Endothelial cell of umbilical vein (primary cell): Measurements from ENCODE around the gene ANKS1B.

Experiments used
- EZH2 ChIP-seq: IDR thresholded peaks from 2 replicates; pipeline ENCODE4 v1.6.1; 2012; ENCODE audit warnings: borderline replicate concordance, low read depth, mild to moderate bottlenecking, moderate library complexity, low read length, inconsistent platforms; ENCODE audit not compliant: severe bottlenecking
- JUN ChIP-seq: IDR thresholded peaks from 2 replicates; pipeline ENCODE4 v1.6.1; 2011; ENCODE audit warnings: borderline replicate concordance, low read depth; ENCODE audit not compliant: insufficient read length, insufficient read depth
- MYC ChIP-seq: IDR thresholded peaks from one replicate; pipeline ENCODE4 v1.6.1; 2011; ENCODE audit warnings: mild to moderate bottlenecking, low read depth, low read length
- POLR2A ChIP-seq: IDR thresholded peaks from 2 replicates; pipeline ENCODE4 v1.6.1; 2012; ENCODE audit warnings: low read depth, mild to moderate bottlenecking, control low read depth, low read length
- POLR2AphosphoS5 ChIP-seq: IDR thresholded peaks from 2 replicates; pipeline ENCODE4 v1.6.1; 2012; ENCODE audit warnings: low read depth, mild to moderate bottlenecking, control low read depth, low read length, moderate library complexity; ENCODE audit not compliant: insufficient read depth
- TF ChIP-seq, protein P1 (sequence below), 2 donors: IDR thresholded peaks; 1 replicate in 1 of 2; 2 replicates in 1 of 2; pipeline ENCODE4 v1.5.1; 2011; ENCODE audit warnings: low read length in 2 of 2, mild to moderate bottlenecking in 2 of 2, moderate library complexity in 2 of 2, control low read depth in 1 of 2, inconsistent platforms in 1 of 2, low read depth in 1 of 2; ENCODE audit not compliant: insufficient read depth in 1 of 2; ENCODE audit errors: extremely low read depth in 1 of 2

- TF ChIP-seq, protein P1, sequence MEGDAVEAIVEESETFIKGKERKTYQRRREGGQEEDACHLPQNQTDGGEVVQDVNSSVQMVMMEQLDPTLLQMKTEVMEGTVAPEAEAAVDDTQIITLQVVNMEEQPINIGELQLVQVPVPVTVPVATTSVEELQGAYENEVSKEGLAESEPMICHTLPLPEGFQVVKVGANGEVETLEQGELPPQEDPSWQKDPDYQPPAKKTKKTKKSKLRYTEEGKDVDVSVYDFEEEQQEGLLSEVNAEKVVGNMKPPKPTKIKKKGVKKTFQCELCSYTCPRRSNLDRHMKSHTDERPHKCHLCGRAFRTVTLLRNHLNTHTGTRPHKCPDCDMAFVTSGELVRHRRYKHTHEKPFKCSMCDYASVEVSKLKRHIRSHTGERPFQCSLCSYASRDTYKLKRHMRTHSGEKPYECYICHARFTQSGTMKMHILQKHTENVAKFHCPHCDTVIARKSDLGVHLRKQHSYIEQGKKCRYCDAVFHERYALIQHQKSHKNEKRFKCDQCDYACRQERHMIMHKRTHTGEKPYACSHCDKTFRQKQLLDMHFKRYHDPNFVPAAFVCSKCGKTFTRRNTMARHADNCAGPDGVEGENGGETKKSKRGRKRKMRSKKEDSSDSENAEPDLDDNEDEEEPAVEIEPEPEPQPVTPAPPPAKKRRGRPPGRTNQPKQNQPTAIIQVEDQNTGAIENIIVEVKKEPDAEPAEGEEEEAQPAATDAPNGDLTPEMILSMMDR (IDR thresholded peaks at IDR 0.05; ENCODE audit: extremely low read depth in 1 of 2, insufficient read depth in 1 of 2, low read depth in 1 of 2, low read length in 2 of 2), result no peak
- TF ChIP-seq EZH2 (no peak), MYC (no peak), POLR2AphosphoS5 (no peak), POLR2A (no peak), JUN (no peak)
Measured at GRCh38 chr12:99686142-99686541, 298.6 kb downstream of the ANKS1B start.
